ENCODE data around the gene SRGAP2. TPM values are rescaled to one million over a fixed set of nuclear protein-coding genes. Genes with fewer than 3 reads are reported as not detected.
"Not testable (repeated sequence)": the region's sequence is repeated elsewhere in the genome, so short reads cannot be mapped to it uniquely, and the experiment has no call there.

The SRGAP2 gene
- total RNA-seq, result 19.6 TPM
- long read RNA-seq, partial matches to known transcripts, result 1 of 4 reads
- long read RNA-seq, other reads (novel, unspliced or antisense), result 2 of 4 reads

DNA sequence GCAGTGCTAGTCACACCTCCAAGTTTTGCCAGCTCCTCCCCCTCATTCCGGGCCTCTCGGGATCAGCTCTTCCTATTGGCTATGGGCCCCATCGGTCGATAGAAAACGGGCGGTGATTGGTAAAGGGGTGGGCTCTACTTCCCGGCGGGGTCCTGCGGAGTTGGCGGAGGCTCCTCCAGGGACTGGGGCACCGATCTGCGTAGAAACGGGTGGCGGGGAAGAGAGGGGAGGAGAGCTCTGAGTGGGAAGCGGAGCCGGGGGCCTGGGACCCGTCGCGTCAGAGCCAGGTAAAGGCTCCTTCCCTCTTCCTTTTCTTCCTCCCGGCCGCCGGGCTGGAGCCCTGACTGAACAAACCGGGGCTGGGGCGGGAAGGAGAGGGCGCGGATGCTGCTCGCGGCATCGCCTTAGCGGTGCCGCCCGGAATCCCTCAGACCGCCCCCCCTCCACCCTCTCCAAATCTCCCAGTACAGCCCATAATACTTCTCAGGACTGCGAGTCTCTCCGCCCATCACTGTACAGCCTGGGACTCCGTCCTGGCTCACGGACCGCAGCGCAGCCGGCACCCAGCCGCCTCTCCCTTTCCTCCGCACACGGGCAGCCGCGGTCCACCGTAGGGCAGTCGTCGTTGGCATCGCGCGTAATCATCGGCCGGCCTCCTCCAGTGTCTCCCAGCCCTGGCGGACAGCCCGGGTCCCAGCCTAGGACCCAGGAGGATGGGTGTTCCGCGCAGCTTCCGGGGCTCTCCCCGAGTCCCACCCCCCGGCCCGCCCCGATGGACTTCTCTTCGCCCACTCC, at the start of gene SRGAP2:
Gene SRGAP2 (plus strand): TSS at position 178 of the 795 bp plus-strand sequence. CDS start 2,430 bp downstream, outside the sequence.
- ATAC-seq (peak; percentile 49), DNase-seq (peak; percentile 73)
- intact Hi-C loops (cut with micrococcal nuclease), result not testable (repeated sequence)

DNA sequence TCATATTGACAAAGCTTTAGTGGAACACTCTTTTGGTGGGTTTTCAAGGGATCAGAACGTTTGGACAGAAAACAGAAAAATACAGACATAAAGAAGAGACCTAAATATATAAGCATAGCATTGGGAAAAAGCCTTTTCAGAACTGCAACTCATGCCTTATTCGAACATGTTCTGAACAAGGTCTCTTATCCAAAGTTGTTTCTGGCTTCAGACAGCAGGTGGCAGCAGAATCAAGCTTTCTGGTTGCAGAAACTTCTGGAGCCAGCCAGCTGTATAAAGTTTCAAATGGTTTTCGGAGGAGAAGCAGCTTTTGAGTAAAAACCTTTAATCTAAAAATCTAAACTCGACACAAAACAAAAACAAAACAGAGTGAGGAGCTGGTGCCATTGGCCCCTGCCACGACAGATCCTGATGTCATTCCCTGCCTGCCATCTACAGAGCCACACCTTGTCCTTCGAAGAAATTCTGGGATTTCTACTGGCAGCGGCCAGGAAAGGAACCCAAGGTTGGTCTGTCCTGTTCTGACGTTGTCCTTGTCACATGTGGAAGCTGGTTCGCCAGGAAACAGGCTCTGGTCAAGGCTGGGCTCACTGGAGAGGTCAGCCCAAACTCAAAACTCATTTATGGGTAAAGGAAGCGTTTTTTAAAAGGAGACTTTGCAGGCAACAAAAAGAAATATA, 35.9 kb upstream of the SRGAP2 start:
- peak; percentile 84 for ATAC-seq
- intact Hi-C loops (cut with micrococcal nuclease); DNase-seq: not testable (repeated sequence)

DNA sequence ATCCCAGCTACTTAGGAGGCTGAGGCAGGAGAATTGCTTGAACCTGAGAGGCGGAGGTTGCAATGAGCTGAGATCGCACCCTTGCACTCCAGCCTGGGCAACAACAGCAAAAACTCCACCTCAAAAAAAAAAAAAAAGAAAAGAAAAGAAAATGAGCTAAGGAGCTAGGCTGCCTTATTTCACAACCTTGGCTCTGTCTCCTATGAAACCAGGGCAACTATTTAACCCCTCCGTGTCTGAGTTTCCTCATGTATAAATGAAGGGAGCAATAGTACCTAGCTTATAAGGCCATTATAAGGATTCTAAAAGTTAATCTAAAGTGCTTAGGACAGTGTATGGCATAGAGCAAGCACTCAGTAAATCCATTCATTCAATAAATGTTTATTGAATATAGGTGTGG, 33.5 kb upstream of the SRGAP2 start:
- intact Hi-C loops (cut with micrococcal nuclease); DNase-seq: not testable (repeated sequence)
- ATAC-seq, result peak; percentile 40

DNA sequence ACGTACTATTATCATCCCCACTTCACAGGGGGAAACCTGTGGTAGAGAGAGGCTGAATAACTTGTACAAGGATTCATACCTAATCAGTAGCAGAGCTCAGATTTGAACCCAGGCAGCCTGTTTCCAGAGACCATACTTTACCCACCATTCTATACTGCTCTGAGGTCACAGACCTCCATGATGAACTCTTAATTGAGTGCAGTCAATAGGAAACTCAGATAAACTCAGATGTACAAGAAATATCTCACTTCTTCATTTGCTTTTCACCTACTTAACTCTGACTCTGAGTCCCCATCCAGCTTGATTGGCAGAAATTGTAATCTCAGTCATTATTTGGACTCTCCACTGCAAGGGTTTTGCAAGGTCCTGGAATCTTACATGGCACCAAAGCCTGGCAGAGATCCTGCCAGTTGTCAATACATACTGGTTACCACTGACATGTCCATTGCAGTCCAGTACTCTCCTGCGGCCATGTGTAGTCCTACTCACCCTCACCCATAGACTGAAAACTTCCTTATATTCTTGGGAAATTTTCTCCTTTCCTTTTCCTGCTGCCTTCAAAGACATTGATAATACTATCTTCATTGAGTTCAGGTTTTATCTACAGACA, 30.1 kb upstream of the SRGAP2 start:
- intact Hi-C loops (cut with micrococcal nuclease); DNase-seq: not testable (repeated sequence)
- peak; percentile 60 for ATAC-seq

DNA sequence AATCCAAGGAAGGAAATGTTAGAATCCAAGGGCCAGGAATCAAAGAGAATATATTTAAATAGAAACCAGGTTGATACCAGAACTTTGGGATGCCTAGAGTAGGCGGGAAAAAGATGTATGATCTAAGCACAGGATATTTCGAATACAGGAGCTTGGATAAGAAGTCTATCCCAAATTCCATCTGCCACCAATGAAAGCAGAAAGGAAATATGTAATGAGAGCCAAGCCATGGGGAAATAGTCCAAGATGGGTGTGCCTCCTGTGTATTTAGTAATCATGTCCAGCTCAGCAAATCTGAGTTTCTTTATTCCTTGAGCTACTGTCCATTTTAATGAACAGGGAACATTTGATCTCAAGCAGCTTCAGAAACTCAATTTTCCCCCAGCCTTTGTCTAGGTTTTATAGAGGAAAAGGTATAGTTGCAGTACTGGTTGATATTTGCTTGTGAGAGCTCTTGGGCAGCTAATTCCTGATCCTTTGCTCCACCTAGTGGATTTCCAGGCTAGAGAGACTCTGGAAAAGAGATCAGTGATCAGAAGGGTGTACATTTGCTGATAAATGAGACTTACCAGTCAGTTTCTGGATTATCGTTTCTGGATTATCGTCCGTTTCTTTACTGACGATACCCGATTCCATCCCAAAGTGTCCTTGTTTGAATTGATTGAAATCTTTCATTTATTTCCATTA, 29.0 kb upstream of the SRGAP2 start:
- DNase-seq; intact Hi-C loops (cut with micrococcal nuclease): not testable (repeated sequence)
- peak; percentile 77 for ATAC-seq

DNA sequence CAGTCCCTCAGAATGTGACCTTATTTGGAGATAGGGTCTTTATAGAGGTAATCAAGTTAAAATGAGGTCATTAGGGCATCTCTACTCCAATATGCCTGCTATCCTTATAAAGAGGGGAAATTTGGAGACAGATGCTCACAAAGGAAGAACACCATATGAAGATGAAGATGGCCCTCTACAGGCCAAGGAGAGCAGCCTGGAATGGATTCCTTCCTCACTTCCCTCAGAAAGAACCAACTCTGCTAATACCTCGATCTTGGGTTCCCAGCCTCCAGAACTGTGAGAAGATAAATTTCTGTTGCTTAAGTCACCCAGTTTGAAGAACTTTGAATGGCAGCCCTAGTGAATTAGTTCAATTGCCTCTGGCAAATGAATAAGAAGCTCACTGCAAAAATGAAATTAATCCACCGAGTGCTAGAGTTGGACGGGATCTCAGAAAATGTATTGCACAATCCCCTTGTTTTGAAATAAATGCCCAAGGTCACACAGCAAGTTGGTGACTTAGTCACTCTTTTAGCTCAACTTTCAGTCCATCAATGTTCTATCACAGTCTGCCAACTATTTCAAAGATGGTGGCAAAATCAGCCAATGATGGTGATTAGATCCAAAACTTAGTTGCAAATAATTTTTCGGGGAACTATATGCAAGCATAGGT, 27.8 kb upstream of the SRGAP2 start:
- ATAC-seq, result peak; percentile 58
- DNase-seq; intact Hi-C loops (cut with micrococcal nuclease): not testable (repeated sequence)

DNA sequence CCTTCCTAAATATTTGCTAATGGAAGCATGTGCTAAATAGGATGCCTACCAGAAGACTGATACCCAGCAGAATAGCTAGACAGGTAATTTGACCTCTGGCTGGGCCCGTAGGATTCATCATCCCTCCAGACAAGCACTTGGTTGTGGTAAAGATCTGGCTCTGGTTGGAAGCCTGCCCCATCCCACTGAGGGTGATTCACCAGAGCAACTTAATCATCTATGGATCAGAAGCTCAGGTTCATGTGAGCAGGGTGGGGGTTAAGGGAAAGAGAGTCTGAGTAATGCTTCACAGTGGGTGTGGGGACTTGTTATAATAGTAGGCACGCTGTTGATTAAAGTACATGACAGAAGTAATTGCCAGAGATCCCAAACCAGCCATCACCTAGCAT, 27.2 kb upstream of the SRGAP2 start:
- DNase-seq, result peak; percentile 19
- intact Hi-C loops (cut with micrococcal nuclease); ATAC-seq: not testable (repeated sequence)

DNA sequence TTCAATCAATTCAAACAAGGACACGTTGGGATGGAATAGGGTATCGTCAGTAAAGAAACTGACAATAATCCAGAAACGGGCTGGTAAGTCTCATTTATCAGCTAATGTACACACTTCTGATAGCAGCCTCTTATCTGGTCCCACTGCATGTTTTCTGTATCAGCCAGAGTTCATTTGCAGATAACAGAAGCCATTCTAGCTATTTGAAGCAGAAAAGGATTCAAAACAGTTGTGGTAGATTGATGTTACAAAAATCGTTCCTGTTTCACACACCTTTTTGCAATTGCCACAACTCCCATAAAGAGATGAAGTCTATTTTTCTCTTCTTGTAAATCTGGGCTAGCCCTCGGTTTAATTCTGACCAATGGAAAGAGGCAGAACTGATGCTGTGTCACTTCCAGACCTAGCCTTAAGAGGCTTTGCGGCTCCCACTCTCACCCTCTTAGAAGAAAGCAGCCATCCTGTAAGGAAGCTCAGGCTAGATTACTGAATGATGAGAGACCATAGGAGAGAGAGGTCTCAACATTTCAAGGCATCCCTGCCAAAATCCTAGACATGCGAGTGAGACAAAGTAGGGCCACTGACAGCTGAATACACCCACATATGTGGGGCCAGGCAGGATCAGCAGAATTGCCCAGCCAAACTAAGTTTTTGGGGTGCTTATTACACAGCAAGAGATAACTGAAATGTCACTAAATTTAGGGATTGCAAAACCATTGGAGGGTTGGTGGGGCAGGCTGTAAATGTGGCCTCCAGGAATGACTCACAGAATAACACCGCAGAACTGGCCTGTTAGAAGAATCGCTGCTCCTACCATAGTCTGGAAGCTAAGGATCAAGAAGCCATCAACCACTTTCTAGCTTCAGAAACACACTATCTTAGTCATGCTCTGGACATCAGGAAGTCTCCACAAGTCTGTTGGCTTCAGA, 25.0 kb upstream of the SRGAP2 start:
- ATAC-seq; DNase-seq; intact Hi-C loops (cut with micrococcal nuclease): not testable (repeated sequence)

DNA sequence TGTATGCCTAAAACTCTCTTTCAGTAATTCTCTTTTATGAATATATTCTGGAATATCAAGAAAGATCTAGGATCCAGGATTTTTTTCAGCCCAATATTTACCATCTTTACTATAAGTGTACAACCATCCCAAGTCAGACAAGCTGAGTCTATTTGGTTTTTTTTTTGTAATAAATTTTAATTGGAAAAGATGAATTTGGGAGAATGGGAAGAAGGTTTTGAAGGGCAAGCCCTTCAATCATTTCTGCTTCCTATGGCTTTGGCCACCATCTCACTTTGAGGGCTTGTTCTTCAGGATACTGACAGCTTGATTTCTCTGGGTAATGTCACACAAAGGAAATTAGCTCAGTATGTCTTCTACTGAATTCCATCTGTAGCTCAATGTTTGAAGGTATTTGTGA, 23.7 kb upstream of the SRGAP2 start:
- DNase-seq; ATAC-seq; intact Hi-C loops (cut with micrococcal nuclease): not testable (repeated sequence)

DNA sequence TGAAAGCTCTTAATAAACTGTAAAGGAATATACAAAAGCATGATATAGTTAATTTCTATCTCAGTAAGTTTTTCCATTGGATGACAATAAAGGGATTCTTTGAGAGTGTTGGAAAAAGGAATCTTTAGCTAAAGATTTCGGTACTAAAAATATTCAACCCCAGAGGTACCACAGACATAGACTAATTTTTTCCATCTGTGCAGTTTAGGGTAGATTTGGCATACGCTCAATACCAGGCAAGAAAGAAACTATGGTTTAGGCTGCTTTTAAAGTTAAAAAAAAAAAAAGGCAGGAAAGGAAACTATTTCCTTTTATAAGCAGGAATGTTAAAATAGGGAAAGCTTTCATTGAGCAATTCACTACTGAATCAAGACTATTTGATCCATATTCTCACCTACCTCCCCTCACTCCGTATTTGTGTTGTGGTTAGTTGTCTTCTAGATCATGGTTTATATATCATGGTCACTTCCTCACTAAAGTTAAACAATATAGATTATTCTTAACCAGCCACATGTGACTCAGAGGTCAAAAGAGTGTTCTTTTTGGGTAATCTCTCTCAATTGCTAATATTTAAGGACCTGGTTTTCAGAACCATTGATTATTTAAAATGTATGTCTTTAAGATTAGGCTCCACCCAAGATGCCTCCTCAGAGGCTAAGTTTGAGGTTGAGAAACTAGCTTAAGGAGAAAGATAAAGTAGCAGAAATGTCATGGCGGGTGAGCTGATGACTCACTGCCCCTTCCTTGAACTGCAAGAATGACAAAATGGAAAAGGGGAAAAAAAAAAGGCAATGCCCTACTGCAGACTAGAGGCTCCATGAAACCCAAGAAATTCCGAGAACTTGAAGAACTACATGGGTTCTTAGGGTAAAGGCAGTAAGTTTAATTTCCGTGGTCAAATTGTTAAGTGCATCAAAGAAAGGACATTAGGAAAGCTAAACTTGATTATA, 20.7 kb upstream of the SRGAP2 start:
- ATAC-seq; DNase-seq; intact Hi-C loops (cut with micrococcal nuclease): not testable (repeated sequence)

DNA sequence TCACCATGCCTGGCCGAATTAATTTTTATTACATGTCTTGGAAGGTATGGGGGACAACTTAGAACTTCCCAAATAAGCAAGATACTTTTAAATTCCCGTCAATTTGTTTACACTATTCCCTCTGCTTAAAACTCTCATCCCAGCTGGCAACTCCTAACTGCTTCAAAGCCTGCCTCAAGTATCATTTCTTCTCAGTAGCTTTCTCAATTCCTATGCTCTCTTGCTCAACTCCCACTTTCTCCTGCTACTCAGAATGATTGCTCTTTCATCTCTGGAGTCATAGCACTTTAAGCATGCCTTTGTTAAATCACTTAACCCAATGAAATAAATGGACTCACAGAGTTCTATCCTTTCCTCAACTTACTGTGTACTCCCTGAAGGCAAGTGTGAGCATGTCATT, 19.6 kb upstream of the SRGAP2 start:
- DNase-seq; intact Hi-C loops (cut with micrococcal nuclease): not testable (repeated sequence)

DNA sequence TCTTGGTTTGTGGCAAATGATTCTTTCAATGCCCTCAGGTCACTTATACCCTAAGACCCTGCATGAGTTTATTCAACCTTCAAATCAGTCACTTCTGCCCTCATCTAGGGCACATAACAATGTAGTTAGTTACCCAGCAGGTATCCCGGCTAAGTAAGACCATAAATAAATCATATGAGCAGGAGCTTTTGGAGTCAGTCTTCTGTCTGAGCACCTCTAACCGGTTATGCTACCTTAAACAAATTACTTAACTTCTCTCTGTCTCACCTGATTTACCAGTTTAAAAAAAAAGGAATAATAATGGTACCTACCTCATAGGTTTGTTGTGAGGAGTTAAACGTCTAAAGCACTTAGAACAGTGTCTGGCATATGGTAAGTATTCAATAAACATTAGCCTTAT, 17.6 kb upstream of the SRGAP2 start:
- ATAC-seq; intact Hi-C loops (cut with micrococcal nuclease); DNase-seq: not testable (repeated sequence)

More for the DNA sequence above, 19.6 kb upstream of the SRGAP2 start:
- not testable (repeated sequence) for ATAC-seq

DNA sequence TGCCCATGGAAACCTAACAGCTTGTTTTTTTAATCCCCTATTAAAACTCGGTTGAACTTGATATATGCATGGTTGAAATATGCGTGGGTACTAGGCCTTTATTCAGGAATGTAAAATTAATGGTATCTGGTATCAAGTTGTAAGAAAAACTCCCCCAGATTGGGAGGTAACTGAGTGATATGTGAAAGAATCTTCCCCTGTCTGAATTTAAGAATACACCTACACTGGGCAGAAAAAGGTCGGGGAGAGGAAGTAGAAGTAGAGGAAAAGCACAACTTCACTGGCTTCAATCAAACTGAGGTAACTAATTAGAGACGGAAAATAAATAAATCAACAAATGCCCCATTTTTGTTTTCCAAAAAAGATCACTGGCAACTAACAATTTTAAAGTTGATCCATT, 16.5 kb upstream of the SRGAP2 start:
- intact Hi-C loops (cut with micrococcal nuclease); ATAC-seq; DNase-seq: not testable (repeated sequence)

DNA sequence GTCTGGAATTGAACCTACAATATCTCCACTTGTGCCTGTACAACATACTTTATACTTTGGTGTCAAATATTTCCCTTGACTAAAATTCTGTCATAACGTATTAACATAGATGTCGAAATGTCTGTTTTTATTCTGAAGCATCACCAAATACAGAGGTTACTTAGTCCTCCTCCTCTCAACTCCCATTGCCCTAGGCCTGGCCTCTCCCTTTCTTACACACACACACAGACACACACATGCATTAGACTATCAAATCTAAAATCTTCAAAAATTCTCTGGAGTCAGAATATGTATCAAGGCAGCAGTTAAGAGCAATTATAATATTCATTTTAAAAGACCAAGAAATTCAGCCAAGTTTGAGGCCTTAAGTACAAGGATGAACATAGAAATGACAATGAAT, 8.2 kb upstream of the SRGAP2 start:
- ATAC-seq; DNase-seq; intact Hi-C loops (cut with micrococcal nuclease): not testable (repeated sequence)

DNA sequence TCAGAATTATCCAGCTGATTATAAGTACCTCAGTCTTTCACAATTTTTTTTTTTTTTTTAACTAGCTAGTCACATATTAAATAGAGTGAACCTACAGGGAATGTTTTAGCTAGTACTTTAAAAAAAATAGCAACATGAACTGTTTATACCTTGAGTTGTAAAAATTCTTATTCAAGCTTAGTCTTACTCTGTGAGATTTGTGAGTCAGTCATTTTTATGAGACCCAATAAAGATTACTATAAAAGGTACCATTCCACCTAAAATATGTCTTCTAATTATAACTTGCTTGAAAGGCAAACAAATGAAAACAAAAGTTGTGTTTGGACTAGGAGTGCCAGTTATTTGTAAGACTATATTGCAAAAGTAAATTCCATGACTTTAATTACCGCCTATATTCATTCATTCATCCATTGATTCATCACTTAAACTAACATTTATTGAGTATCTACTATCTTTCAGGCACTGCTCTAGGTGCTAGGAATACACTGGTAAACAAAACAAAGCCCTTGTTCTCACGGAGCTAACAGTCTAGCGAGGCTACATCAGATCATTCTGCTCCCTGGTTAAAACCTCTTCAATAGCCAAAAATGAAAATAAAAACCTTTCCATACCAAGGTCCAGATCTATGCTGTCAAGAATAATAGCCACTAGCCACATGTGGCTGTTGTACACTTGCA, 6.5 kb upstream of the SRGAP2 start:
- DNase-seq; intact Hi-C loops (cut with micrococcal nuclease); ATAC-seq: not testable (repeated sequence)

All from left ventricle myocardium superior (tissue), 1 donor.